Thyroid gland (tissue), 4 donors: ENCODE data around the gene LRGUK.

Experiments
- CTCF ChIP-seq, 6 experiments: fragments of 200-600 bp in 3 of 6; fragments of 450-650 bp in 3 of 6; sonication (generic) in 3 of 6; IDR thresholded peaks; one replicate each; pipeline ENCODE4 v1.5.1; 2016 to 2019; ENCODE audit warnings: antibody characterized with exemption in 6 of 6, mild to moderate bottlenecking in 2 of 6, inconsistent platforms in 1 of 6, moderate library complexity in 1 of 6
- POLR2A ChIP-seq, 2 donors: fragments of 450-650 bp; IDR thresholded peaks; one replicate each; pipeline ENCODE4 v1.6.1; 2017; ENCODE audit warnings: antibody characterized with exemption in 2 of 2, mild to moderate bottlenecking in 2 of 2, moderate library complexity in 1 of 2

DNA sequence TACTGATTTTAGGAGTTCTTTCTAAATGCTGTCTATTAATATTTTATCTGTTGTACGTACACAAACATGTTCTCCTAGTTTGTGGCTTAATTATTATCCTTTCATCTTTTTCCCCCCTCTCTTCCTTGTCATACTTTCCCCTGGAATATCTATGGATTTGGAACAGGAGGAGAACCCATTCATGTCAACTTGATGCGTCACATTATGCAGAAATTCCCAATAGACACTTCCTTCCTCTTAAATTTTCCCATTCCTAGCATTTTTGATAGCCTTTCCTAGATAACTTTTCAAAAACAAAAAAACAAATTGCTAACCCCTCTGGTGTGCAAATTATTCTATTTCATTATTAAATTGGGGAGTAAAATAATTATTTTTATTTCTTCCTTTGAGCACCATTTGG, 153.4 kb downstream of the LRGUK start:
- no peak for TF ChIP-seq CTCF (IDR thresholded peaks at IDR 0.05)
- no peak for TF ChIP-seq POLR2A (IDR thresholded peaks at IDR 0.05)
